CD8-positive, alpha-beta memory T cell (primary cell): ENCODE results near the gene MEGF10. TPM values are rescaled to one million over a fixed set of nuclear protein-coding genes. Genes with fewer than 3 reads are reported as not detected.

Experiments used
- CTCF ChIA-PET: fragments of 350-600 bp; sonication (Branson Sonifier 250); formaldehyde crosslinking; loops from one replicate; lab custom pipeline; 2021; ENCODE audit warnings: antibody characterized with exemption; lab: Charles Lee
- POLR2A ChIA-PET: fragments of 350-600 bp; sonication (Branson Sonifier 250); formaldehyde crosslinking; loops from one replicate; lab custom pipeline; 2021; ENCODE audit warnings: antibody characterized with exemption; lab: Charles Lee
- DNase-seq, 5 donors: peaks; one replicate each; pipeline versions ENCODE4 v3.0.0 to v3.0.0-alpha.2; 2020 to 2022; ENCODE audit warnings: mixed read lengths in 1 of 5
- H3K27ac ChIP-seq: one replicate; pipeline ENCODE4 v1.7.0; 2013; ENCODE audit warnings: low read depth, mild to moderate bottlenecking, low read length, moderate library complexity
- H3K27me3 ChIP-seq: 2 replicates; pipeline ENCODE4 v1.7.0; 2013; ENCODE audit warnings: low read length, mild to moderate bottlenecking; ENCODE audit not compliant: insufficient read depth, poor library complexity, severe bottlenecking
- H3K36me3 ChIP-seq: 2 replicates; pipeline ENCODE4 v1.7.0; 2013; ENCODE audit warnings: mild to moderate bottlenecking, low read length, moderate library complexity; ENCODE audit not compliant: insufficient read depth
- H3K4me1 ChIP-seq: 2 replicates; pipeline ENCODE4 v1.7.0; 2013; ENCODE audit warnings: mild to moderate bottlenecking, low read length, moderate library complexity; ENCODE audit not compliant: insufficient read depth
- H3K4me3 ChIP-seq: 2 replicates; pipeline ENCODE4 v1.7.0; 2013; ENCODE audit warnings: mild to moderate bottlenecking, low read length
- H3K9me3 ChIP-seq: 2 replicates; pipeline ENCODE4 v1.7.0; 2013; ENCODE audit warnings: mild to moderate bottlenecking, low read length
- H3K27ac Mint-ChIP-seq, 8 donors: one replicate each; pipeline ENCODE4 v1.8.0; 2020 to 2021; ENCODE audit warnings: mixed read lengths in 8 of 8, mild to moderate bottlenecking in 6 of 8, inconsistent platforms in 3 of 8, moderate library complexity in 3 of 8
- H3K27me3 Mint-ChIP-seq, 2 donors: one replicate each; pipeline ENCODE4 v1.8.0; 2020 to 2021; ENCODE audit warnings: mixed read lengths in 2 of 2, mild to moderate bottlenecking in 1 of 2, moderate library complexity in 1 of 2
- H3K36me3 Mint-ChIP-seq, 3 donors: one replicate each; pipeline ENCODE4 v1.8.0; 2020 to 2021; ENCODE audit warnings: mixed read lengths in 3 of 3, inconsistent platforms in 1 of 3, mild to moderate bottlenecking in 1 of 3
- H3K4me1 Mint-ChIP-seq, 3 donors: one replicate each; pipeline ENCODE4 v1.8.0; 2020 to 2021; ENCODE audit warnings: mixed read lengths in 3 of 3, inconsistent platforms in 1 of 3, mild to moderate bottlenecking in 1 of 3
- H3K4me3 Mint-ChIP-seq, 7 donors: one replicate each; pipeline ENCODE4 v1.8.0; 2020 to 2021; ENCODE audit warnings: mixed read lengths in 7 of 7, mild to moderate bottlenecking in 6 of 7, moderate library complexity in 4 of 7, inconsistent platforms in 2 of 7
- H3K9me3 Mint-ChIP-seq, 5 donors: one replicate each; pipeline ENCODE4 v1.8.0; 2020 to 2022; ENCODE audit warnings: mixed read lengths in 5 of 5, mild to moderate bottlenecking in 3 of 5, moderate library complexity in 2 of 5, inconsistent platforms in 1 of 5
- polyA plus RNA-seq: library from polyadenylated mRNA; unstranded; fragments of 300-500 nt; fragmentation: Illumina TruSeq; gene quantifications from one replicate; pipeline ENCODE4 v1.2.3, GENCODE V29; 2021
- total RNA-seq, 2 experiments: library from RNA; stranded (reverse); gene quantifications; one replicate each; pipeline ENCODE4 v1.2.3, GENCODE V29; 2021

Gene MEGF10
- total and polyA plus RNA-seq, 3 experiments from 2014 or later = not detected

- no peak overlapping the region for H3K4me3 Mint-ChIP-seq
- H3K27me3 Mint-ChIP-seq = peaks cover 5 to 18% of the 10 kb centered on the region in 2 donors
- no peak overlapping the region for H3K27ac Mint-ChIP-seq
- H3K4me1 Mint-ChIP-seq = no peaks in the 10 kb centered on the region
- Histone ChIP-seq H3K27me3 (no peaks in the 10 kb centered on the region), H3K36me3 (no peaks in the 10 kb centered on the region), H3K4me3 (no peak overlapping the region), H3K4me1 (no peaks in the 10 kb centered on the region), H3K9me3 (no peaks in the 10 kb centered on the region), H3K27ac (no peak overlapping the region)
- POLR2A ChIA-PET = no interaction called here
- H3K36me3 Mint-ChIP-seq = no peaks in the 10 kb centered on the region
- H3K9me3 Mint-ChIP-seq = no peaks in the 10 kb centered on the region
- CTCF ChIA-PET = no interaction called here
- no peak for DNase-seq
Observed at GRCh38 chr5:127352068-127352467, 61.5 kb downstream of the MEGF10 start.

GRCh38 chr5:127353327-127353726 lies 62.7 kb downstream of the MEGF10 start:
- H3K4me3 ChIP-seq = no peak overlapping the region
- no peaks in the 10 kb centered on the region for H3K4me1 Mint-ChIP-seq
- H3K9me3 ChIP-seq = no peaks in the 10 kb centered on the region
- H3K36me3 Mint-ChIP-seq = no peaks in the 10 kb centered on the region
- H3K9me3 Mint-ChIP-seq = no peaks in the 10 kb centered on the region
- H3K27me3 Mint-ChIP-seq = peaks cover 7 to 28% of the 10 kb centered on the region in 2 donors
- H3K27ac ChIP-seq = no peak overlapping the region
- POLR2A ChIA-PET = no interaction called here
- CTCF ChIA-PET = no interaction called here
- H3K4me1 ChIP-seq = no peaks in the 10 kb centered on the region
- H3K27me3 ChIP-seq = no peaks in the 10 kb centered on the region
- H3K27ac Mint-ChIP-seq = no peak overlapping the region
- no peak overlapping the region for H3K4me3 Mint-ChIP-seq
- DNase-seq = no peak
- no peaks in the 10 kb centered on the region for H3K36me3 ChIP-seq

GRCh38 chr5:127353796-127354195 lies 63.2 kb downstream of the MEGF10 start:
- no peaks in the 10 kb centered on the region for H3K4me1 ChIP-seq
- H3K27me3 Mint-ChIP-seq = peaks cover 7 to 31% of the 10 kb centered on the region in 2 donors
- CTCF ChIA-PET = no interaction called here

GRCh38 chr5:127355337-127355736 lies 64.7 kb downstream of the MEGF10 start:
- no peaks in the 10 kb centered on the region for H3K36me3 ChIP-seq
- H3K27me3 ChIP-seq = no peaks in the 10 kb centered on the region
- Mint-ChIP-seq H3K9me3 (no peaks in the 10 kb centered on the region), H3K36me3 (no peaks in the 10 kb centered on the region), H3K4me1 (no peaks in the 10 kb centered on the region), H3K27me3 (peaks cover 7 to 26% of the 10 kb centered on the region in 2 donors), H3K27ac (no peak overlapping the region), H3K4me3 (no peak overlapping the region)
- H3K27ac ChIP-seq = no peak overlapping the region
- no peaks in the 10 kb centered on the region for H3K9me3 ChIP-seq
- POLR2A ChIA-PET = no interaction called here
- H3K4me1 ChIP-seq = no peaks in the 10 kb centered on the region
- CTCF ChIA-PET = no interaction called here
- no peak overlapping the region for H3K4me3 ChIP-seq
- DNase-seq = no peak

More at GRCh38 chr5:127353796-127354195, 63.2 kb downstream of the MEGF10 start:
- no peaks in the 10 kb centered on the region for H3K4me1 Mint-ChIP-seq
- H3K9me3 Mint-ChIP-seq = no peaks in the 10 kb centered on the region
- no peak overlapping the region for H3K27ac Mint-ChIP-seq
- H3K36me3 ChIP-seq = no peaks in the 10 kb centered on the region
- DNase-seq = no peak
- no peaks in the 10 kb centered on the region for H3K27me3 ChIP-seq
- H3K9me3 ChIP-seq = no peaks in the 10 kb centered on the region
- no peaks in the 10 kb centered on the region for H3K36me3 Mint-ChIP-seq
- no peak overlapping the region for H3K4me3 ChIP-seq
- H3K4me3 Mint-ChIP-seq = no peak overlapping the region
- POLR2A ChIA-PET = no interaction called here
- H3K27ac ChIP-seq = no peak overlapping the region

- H3K27ac Mint-ChIP-seq = no peak overlapping the region
- no peak for DNase-seq
- H3K4me3 Mint-ChIP-seq = no peak overlapping the region
- no peaks in the 10 kb centered on the region for H3K9me3 Mint-ChIP-seq
- CTCF ChIA-PET = no interaction called here
- no peaks in the 10 kb centered on the region for H3K36me3 ChIP-seq
- H3K36me3 Mint-ChIP-seq = no peaks in the 10 kb centered on the region
- no peaks in the 10 kb centered on the region for H3K4me1 ChIP-seq
- H3K4me3 ChIP-seq = no peak overlapping the region
- POLR2A ChIA-PET = no interaction called here
- no peaks in the 10 kb centered on the region for H3K27me3 ChIP-seq
- peaks cover 7 to 28% of the 10 kb centered on the region in 2 donors for H3K27me3 Mint-ChIP-seq
- H3K27ac ChIP-seq = no peak overlapping the region
- no peaks in the 10 kb centered on the region for H3K9me3 ChIP-seq
- H3K4me1 Mint-ChIP-seq = no peaks in the 10 kb centered on the region
Observed at GRCh38 chr5:127358284-127358683, 67.7 kb downstream of the MEGF10 start.

GRCh38 chr5:127358740-127359139 lies 68.1 kb downstream of the MEGF10 start:
- Histone ChIP-seq H3K4me3 (no peak overlapping the region), H3K4me1 (no peaks in the 10 kb centered on the region), H3K27me3 (no peaks in the 10 kb centered on the region), H3K9me3 (no peaks in the 10 kb centered on the region), H3K27ac (no peak overlapping the region), H3K36me3 (no peaks in the 10 kb centered on the region)
- H3K4me1 Mint-ChIP-seq = no peaks in the 10 kb centered on the region
- CTCF ChIA-PET = no interaction called here
- no peak overlapping the region for H3K27ac Mint-ChIP-seq
- H3K36me3 Mint-ChIP-seq = no peaks in the 10 kb centered on the region
- H3K9me3 Mint-ChIP-seq = no peaks in the 10 kb centered on the region
- H3K4me3 Mint-ChIP-seq = no peak overlapping the region
- POLR2A ChIA-PET = no interaction called here
- no peak for DNase-seq
- peaks cover 5 to 29% of the 10 kb centered on the region in 2 donors for H3K27me3 Mint-ChIP-seq

GRCh38 chr5:127359502-127359901 lies 68.9 kb downstream of the MEGF10 start:
- Mint-ChIP-seq H3K4me1 (no peaks in the 10 kb centered on the region), H3K4me3 (no peak overlapping the region), H3K36me3 (no peaks in the 10 kb centered on the region), H3K9me3 (no peaks in the 10 kb centered on the region), H3K27ac (no peak overlapping the region), H3K27me3 (peaks cover 11 to 34% of the 10 kb centered on the region in 2 donors)
- Histone ChIP-seq H3K36me3 (no peaks in the 10 kb centered on the region), H3K4me1 (no peaks in the 10 kb centered on the region), H3K9me3 (no peaks in the 10 kb centered on the region), H3K4me3 (no peak overlapping the region), H3K27ac (no peak overlapping the region), H3K27me3 (no peaks in the 10 kb centered on the region)
- DNase-seq = no peak
- ChIA-PET POLR2A (no interaction called here), CTCF (no interaction called here)

- Mint-ChIP-seq H3K27me3 (peaks cover 14 to 43% of the 10 kb centered on the region in 2 donors), H3K4me3 (no peak overlapping the region), H3K27ac (no peak overlapping the region), H3K4me1 (no peaks in the 10 kb centered on the region), H3K9me3 (no peaks in the 10 kb centered on the region), H3K36me3 (no peaks in the 10 kb centered on the region)
- no peak overlapping the region for H3K4me3 ChIP-seq
- H3K9me3 ChIP-seq = no peaks in the 10 kb centered on the region
- no peaks in the 10 kb centered on the region for H3K36me3 ChIP-seq
- no peaks in the 10 kb centered on the region for H3K27me3 ChIP-seq
- ChIA-PET POLR2A (no interaction called here), CTCF (no interaction called here)
- no peak for DNase-seq
- no peaks in the 10 kb centered on the region for H3K4me1 ChIP-seq
- H3K27ac ChIP-seq = no peak overlapping the region
Observed at GRCh38 chr5:127363403-127363802, 72.8 kb downstream of the MEGF10 start.

GRCh38 chr5:127367029-127367428 lies 76.4 kb downstream of the MEGF10 start:
- H3K4me3 Mint-ChIP-seq = no peak overlapping the region
- H3K36me3 Mint-ChIP-seq = no peaks in the 10 kb centered on the region
- no peaks in the 10 kb centered on the region for H3K36me3 ChIP-seq
- no peaks in the 10 kb centered on the region for H3K9me3 Mint-ChIP-seq
- H3K4me1 Mint-ChIP-seq = no peaks in the 10 kb centered on the region
- no peak overlapping the region for H3K27ac Mint-ChIP-seq
- POLR2A ChIA-PET = no interaction called here
- peaks cover 14 to 45% of the 10 kb centered on the region in 2 donors for H3K27me3 Mint-ChIP-seq
- H3K4me3 ChIP-seq = no peak overlapping the region
- H3K9me3 ChIP-seq = no peaks in the 10 kb centered on the region
- no peak overlapping the region for H3K27ac ChIP-seq
- H3K4me1 ChIP-seq = no peaks in the 10 kb centered on the region
- CTCF ChIA-PET = no interaction called here
- H3K27me3 ChIP-seq = no peaks in the 10 kb centered on the region
- no peak for DNase-seq
